ENCODE measurements around the gene SS18L1. TPM values are rescaled to one million over a fixed set of nuclear protein-coding genes. Genes with fewer than 3 reads are reported as not detected.

SS18L1 gene
- total and polyA plus RNA-seq, 7 donors = 10.1 to 18.0 (median 11.3) TPM

- Histone ChIP-seq H3K4me3 (no peak overlapping the region), H3K4me1 (peaks cover 4% of the 10 kb centered on the region), H3K36me3 (ENCODE audit: insufficient read depth in 1 of 2, low read depth in 1 of 2) (no peaks in the 10 kb centered on the region), H3K27ac (no peak overlapping the region), H3K27me3 (ENCODE audit: insufficient read depth in 3 of 3, low read length in 2 of 3) (peaks cover 0 to 74% (median 6%) of the 10 kb centered on the region in 3 donors), H3K9me3 (no peaks in the 10 kb centered on the region)
- intact Hi-C loops (cut with DNase I) = no loop called here
- 70 to 76% (median 76%) methylated on average over 27 to 29 of the region's 29 CpGs for WGBS, 3 donors
- no peak for TF ChIP-seq CTCF (IDR thresholded peaks at IDR 0.05)
- no peak for ATAC-seq
- DNase-seq = no peak
Observed at GRCh38 chr20:62215020-62215990, 71.7 kb downstream of the SS18L1 start.

- TF ChIP-seq CTCF (IDR thresholded peaks at IDR 0.05) = no peak
- DNase-seq (no peak), ATAC-seq (no peak)
- Histone ChIP-seq H3K4me3 (no peak overlapping the region), H3K4me1 (peaks cover 9% of the 10 kb centered on the region), H3K9me3 (no peaks in the 10 kb centered on the region), H3K27ac (no peak overlapping the region), H3K27me3 (ENCODE audit: insufficient read depth in 3 of 3, low read length in 2 of 3) (peaks cover 0 to 80% (median 3%) of the 10 kb centered on the region in 3 donors), H3K36me3 (ENCODE audit: insufficient read depth in 1 of 2, low read depth in 1 of 2) (no peaks in the 10 kb centered on the region)
- 66 to 75% (median 73%) methylated on average over 40 of the region's 40 CpGs for WGBS, 3 donors
- intact Hi-C loops (cut with DNase I) = no loop called here
Observed at GRCh38 chr20:62215991-62216635, 72.5 kb downstream of the SS18L1 start.

GRCh38 chr20:62216636-62217566, 73.3 kb downstream of the SS18L1 start:
- Histone ChIP-seq H3K4me3 (no peak overlapping the region), H3K9me3 (no peaks in the 10 kb centered on the region), H3K27me3 (ENCODE audit: insufficient read depth in 3 of 3, low read length in 2 of 3) (peaks cover 0 to 81% (median 8%) of the 10 kb centered on the region in 3 donors), H3K27ac (no peak overlapping the region), H3K36me3 (ENCODE audit: insufficient read depth in 1 of 2, low read depth in 1 of 2) (no peaks in the 10 kb centered on the region), H3K4me1 (peaks cover 9% of the 10 kb centered on the region)
- no peak for TF ChIP-seq CTCF (IDR thresholded peaks at IDR 0.05)
- ATAC-seq (no peak), DNase-seq (no peak)
- WGBS, 3 donors = 66 to 69% (median 67%) methylated on average over 20 to 26 of the region's 26 CpGs
- intact Hi-C loops (cut with DNase I) = no loop called here

GRCh38 chr20:62217913-62218773, 74.6 kb downstream of the SS18L1 start:
- H3K27ac ChIP-seq = no peak overlapping the region
- H3K9me3 ChIP-seq = no peaks in the 10 kb centered on the region
- TF ChIP-seq CTCF (IDR thresholded peaks at IDR 0.05) = no peak
- no peak overlapping the region for H3K4me3 ChIP-seq
- no peaks in the 10 kb centered on the region for H3K36me3 ChIP-seq (ENCODE audit: insufficient read depth in 1 of 2, low read depth in 1 of 2)
- DNase-seq = no peak
- peaks cover 9% of the 10 kb centered on the region for H3K4me1 ChIP-seq
- H3K27me3 ChIP-seq (ENCODE audit: insufficient read depth in 3 of 3, low read length in 2 of 3) = peaks cover 0 to 87% (median 11%) of the 10 kb centered on the region in 3 donors
- WGBS, 3 donors = 48 to 55% (median 51%) methylated on average over 38 of the region's 38 CpGs
- intact Hi-C loops (cut with DNase I) = no loop called here
- ATAC-seq = no peak
